Cardiac septum (tissue), 1 donor: Measurements from ENCODE around the gene IFIT2. TPM values are rescaled to one million over a fixed set of nuclear protein-coding genes. Genes with fewer than 3 reads are reported as not detected.
"Not testable (repeated sequence)": the region's sequence is repeated elsewhere in the genome, so short reads cannot be mapped to it uniquely, and the experiment has no call there.

Experiments
- DNase-seq: peaks from one replicate; pipeline ENCODE4 v3.0.0-alpha.2; 2020; ENCODE audit warnings: low spot score
- intact Hi-C: fragments of 100-400 bp; cut with DNase I; formaldehyde crosslinking; loops from one replicate; pipeline ENCODE4 v1.14.0; 2022
- long read RNA-seq: library from polyadenylated mRNA; unstranded; transcript quantifications from one replicate; pipeline ENCODE4 v2.0.0, GENCODE V29; 2021
- total RNA-seq: library from RNA; stranded (reverse); fragmentation: NEBNext Ultra II Directional; extraction: Animal tissue kit (Norgen Biotek cat#: 25700); gene quantifications from one replicate; pipeline ENCODE4 v1.2.1, GENCODE V29; 2021
- donor health status: DM: no; HTN: no; CAD: no.

Gene IFIT2
- 4.3 TPM for total RNA-seq
- long read RNA-seq, transcript IFIT2-201 (2 exons, 3,489 nt) = major isoform, 12 of 13 reads
- long read RNA-seq, partial matches to known transcripts = 0 of 13 reads
- long read RNA-seq, other reads (novel, unspliced or antisense) = 1 of 13 reads

- intact Hi-C loops = loop anchor here (2.0 kb wide), 1 partner anchor 23 kb away; no protein-coding TSS in a partner anchor
- no peak for DNase-seq
Observed at GRCh38 chr10:89301721-89302445, at the start of gene IFIT2. Gene IFIT2 (plus strand): TSS chr10:89302046. CDS start chr10:89302124, 78 bp downstream.

- intact Hi-C loops = no loop called here
- DNase-seq = no peak
Observed at GRCh38 chr10:89252225-89252585, 49.6 kb upstream of the IFIT2 start.

DNA sequence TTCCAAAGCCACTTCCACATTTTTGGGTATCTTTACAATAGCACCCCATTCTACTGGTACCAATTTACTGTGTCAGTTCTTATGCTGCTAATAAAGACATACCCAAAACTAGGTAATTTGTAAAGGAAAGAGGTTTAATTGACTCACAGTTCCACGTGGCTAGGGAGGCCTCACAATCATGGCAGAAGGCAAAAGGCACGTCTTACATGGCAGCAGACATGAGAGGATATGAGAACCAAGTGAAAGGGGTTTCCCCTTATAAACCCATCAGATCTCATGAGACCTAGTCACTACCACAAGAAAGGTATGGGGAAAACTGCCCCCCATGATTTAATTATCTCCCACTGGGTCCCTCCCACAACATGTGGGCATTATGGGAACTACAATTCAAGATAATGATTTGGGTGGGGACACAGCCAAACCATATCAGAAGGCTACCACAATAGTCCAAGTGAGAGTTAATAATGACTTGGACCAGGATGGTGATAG is 46.7 kb upstream of the IFIT2 start:
- DNase-seq, intact Hi-C loops: not testable (repeated sequence)

DNA sequence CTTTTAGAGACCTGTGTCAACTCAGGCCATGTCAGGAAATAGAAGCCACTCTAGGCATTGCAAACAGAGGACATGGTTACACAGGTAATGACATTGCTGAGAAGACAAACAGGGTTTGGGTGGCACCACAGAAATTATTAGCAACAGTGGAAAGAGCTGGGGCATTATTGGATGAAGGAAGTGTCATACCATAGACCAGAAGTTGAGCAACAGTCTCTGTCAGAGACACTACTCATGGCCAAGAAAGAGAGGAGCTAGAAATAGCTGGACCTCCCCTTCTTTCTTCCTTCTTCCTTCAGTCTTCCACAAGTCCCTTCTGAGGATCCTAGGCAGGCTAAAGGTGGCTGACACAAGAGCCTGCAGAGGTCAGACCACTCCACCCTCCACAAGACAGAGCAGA is 46.1 kb upstream of the IFIT2 start:
- no peak for DNase-seq
- intact Hi-C loops = no loop called here

DNA sequence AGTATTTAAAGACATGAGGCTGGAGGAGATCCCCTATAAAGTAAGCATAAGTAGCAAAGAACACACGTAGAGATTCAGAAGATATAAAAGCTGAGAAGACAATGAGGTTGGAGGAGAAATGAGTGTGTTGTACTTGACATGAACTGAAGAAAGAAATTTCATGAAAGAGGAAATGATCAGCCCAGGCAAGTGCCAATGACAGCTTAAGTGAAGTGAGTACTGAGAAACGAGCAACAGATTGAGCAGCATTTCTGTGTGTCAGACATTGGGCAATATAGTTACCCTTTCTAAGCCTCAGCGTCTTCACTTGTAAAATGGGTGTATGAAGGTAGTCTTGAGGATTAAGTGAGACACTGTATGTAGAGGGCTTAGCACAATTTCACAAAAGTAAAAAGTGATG is 45.5 kb upstream of the IFIT2 start:
- intact Hi-C loops = no loop called here

GRCh38 chr10:89256962-89257361 is 44.9 kb upstream of the IFIT2 start:
- no peak for DNase-seq
- intact Hi-C loops = no loop called here

More for the DNA sequence above, 45.5 kb upstream of the IFIT2 start:
- no peak for DNase-seq

GRCh38 chr10:89257581-89257980 is 44.3 kb upstream of the IFIT2 start:
- no peak for DNase-seq
- intact Hi-C loops = no loop called here

DNA sequence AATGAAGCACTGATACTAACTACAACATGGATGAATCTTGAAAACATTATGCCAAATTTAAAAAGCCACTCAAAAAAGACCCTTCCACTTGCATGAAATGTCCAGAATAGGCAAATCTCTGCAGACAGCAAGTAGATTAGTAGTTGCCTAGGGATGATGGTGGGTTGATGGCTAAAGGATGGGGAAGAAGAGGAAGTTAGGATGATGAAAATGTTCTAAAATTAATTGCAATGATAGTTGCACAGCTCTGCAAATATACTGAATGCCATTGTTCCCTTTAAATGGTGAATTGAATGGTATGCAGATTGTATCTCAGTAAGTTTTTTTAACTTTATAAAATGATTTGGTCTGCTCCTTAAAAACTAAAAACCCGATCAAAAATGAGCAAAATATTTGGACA is 43.0 kb upstream of the IFIT2 start:
- intact Hi-C loops = no loop called here
- DNase-seq = no peak

DNA sequence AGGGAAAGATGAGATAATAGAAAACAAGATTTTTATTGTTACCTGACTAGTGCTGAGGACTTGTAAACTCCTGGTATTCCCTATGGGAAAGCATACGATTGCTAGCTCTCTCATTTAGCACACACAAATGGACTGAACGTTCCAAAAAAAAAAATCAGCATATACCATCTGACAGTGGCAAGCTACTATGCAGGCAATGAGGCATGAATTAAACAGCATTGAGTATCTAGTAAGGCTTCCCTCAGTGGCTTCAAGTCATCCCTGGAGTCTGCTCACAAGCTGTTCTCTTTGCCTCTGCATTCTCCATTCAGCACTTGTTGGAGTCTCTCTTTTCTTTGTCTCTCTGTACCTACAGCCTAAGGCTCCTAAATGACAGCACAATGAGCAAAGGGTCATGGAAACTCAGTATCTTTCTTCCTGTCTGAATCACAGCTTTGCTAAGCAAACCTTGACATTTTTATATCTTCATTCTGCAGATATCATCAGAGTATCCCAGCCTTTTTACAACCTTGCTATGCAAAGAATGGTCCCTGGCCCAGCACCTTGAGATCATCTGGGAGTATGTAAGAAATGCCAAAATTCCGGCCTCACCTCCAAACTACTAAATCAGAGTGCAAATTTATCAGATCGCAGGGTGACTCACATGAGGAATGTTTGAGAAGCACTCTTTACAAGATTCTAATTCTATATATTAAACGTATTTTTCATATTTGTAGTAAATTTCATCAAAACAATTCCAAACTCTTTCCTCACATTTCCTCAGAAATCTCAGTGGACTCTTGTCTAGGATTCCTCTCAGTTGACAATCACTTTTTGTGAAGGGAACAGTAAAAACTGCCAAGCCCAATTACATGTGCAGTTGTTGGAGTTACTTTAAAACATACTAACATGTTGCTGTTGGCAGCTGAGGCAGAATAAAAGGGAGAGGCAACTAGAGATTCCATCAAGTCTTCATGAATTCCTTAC is 39.5 kb upstream of the IFIT2 start:
- DNase-seq = no peak

GRCh38 chr10:89263091-89263490 is 38.8 kb upstream of the IFIT2 start:
- intact Hi-C loops = no loop called here

More for the DNA sequence above, 39.5 kb upstream of the IFIT2 start:
- intact Hi-C loops = no loop called here

GRCh38 chr10:89263531-89263930 is 38.3 kb upstream of the IFIT2 start:
- intact Hi-C loops = no loop called here
- DNase-seq = no peak

More at GRCh38 chr10:89263091-89263490, 38.8 kb upstream of the IFIT2 start:
- DNase-seq = no peak

- intact Hi-C loops = no loop called here
- no peak for DNase-seq
Observed at GRCh38 chr10:89266721-89267453, 35.0 kb upstream of the IFIT2 start.

DNA sequence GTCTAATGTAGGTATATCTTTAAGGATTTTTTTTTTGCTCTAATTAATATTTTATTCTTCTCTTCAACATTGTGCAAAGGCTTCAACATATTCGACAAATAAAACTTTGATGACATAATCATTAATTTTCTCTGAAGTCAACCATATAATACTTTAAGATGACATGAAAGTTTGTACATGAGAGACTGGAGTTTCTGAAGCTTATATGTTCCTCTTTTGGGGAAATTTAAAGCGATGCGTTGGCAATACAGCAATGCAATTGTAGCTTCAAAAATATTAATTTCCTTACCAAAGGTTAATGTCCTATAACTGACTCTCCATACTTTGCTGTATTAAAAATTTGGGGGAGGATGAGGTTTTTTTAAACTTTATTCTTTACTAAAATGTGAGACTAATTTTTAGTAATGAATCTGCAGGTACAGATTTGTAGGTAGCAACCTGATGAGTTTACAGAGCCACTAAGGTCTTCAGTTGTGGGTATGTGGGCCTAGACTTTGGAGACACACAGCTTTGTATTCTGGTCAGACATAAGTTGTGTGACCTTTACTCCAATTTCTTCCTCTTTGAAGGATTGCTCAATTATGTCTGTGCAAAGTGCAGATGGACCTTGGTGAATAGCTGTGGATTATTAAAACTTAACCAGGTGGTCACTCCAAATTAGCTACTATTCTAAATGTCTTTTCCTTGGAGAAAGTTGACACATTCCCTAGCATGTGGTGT is 32.3 kb upstream of the IFIT2 start:
- DNase-seq = no peak
- intact Hi-C loops = no loop called here

DNA sequence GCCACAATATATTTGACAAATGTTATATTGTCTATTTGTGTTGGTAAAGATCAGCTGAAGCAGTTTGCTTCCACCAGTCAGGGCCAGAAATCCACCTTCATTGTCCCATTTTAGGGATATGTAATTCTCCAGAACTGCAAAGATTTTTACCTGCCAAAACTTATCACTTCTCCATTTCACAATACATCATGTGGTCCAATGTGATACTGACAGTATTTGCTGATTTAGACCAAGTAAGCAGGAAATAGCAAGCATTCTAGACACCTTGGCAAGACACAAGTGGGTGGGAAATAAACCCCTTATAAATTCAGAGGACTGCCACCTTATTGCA is 31.7 kb upstream of the IFIT2 start:
- no peak for DNase-seq
- intact Hi-C loops = no loop called here

GRCh38 chr10:89271532-89271931 is 30.3 kb upstream of the IFIT2 start:
- no peak for DNase-seq
- intact Hi-C loops = no loop called here

DNA sequence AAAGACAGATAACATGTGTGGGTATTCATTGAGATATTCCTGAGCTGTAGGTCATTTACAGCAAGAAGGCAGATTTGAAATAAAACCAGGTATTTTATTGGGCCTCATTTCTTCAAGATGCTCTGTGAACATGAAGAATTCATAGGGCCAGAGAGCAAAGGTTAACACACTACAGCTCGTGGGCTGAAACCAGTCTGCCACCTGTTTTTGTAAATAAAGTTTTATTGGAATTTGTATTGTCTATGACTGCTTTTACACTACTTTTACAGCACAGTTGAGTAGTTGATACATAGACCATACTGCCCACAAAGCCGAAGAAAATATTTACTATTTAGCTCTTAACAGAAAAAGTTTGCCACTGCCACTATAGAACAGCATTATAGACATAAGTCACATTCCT is 28.2 kb upstream of the IFIT2 start:
- no peak for DNase-seq
- intact Hi-C loops = no loop called here

GRCh38 chr10:89274928-89275327 is 26.9 kb upstream of the IFIT2 start:
- intact Hi-C loops = loop anchor here (5.0 kb wide), 1 partner anchor 77 kb away; no protein-coding TSS in a partner anchor
- no peak for DNase-seq

- intact Hi-C loops = loop anchor here (5.0 kb wide), 1 partner anchor 77 kb away; no protein-coding TSS in a partner anchor
- DNase-seq = no peak
Observed at GRCh38 chr10:89275383-89275782, 26.5 kb upstream of the IFIT2 start.

DNA sequence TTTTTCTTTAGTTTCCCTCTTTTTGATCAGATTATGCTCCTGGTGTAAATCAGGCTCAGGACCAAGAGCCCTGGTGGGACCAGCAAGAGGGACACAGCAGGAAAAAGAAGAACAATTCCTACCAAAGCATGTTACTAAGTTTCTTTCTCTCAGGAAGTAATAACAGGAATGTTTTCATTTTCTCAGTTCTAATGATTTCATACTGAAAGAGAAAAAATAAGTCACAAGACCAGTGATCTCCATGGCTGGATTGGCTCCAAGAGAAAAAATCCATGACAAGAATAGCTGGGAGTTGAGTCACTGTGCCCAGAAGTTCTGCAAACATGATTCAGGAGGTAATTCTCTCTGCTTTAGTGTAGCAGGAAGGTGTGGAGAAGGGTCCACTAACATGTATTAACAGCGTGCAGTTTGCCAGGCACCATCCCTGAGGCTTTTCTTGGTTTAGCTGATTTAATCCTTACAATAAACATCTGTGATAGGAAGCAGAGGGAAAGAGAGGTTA is 23.8 kb upstream of the IFIT2 start:
- DNase-seq = no peak
- intact Hi-C loops = loop anchor here (2.0 to 5.0 kb wide), 2 partner anchors 23 to 74 kb away; no protein-coding TSS in a partner anchor
